Body of pancreas (tissue), 4 donors: ENCODE data around the gene KLHL7. TPM values are rescaled to one million over a fixed set of nuclear protein-coding genes. Genes with fewer than 3 reads are reported as not detected.

Experiments
- ATAC-seq: fragments of 150-250 bp; one replicate; pipeline ENCODE4 v1.9.1; 2016
- DNase-seq, 4 donors: peaks; one replicate each; pipeline ENCODE4 v3.0.0-alpha.2; 2019
- H3K27ac ChIP-seq, 4 donors: fragments of 200-600 bp; sonication (generic); 1 replicate in 3 of 4; 2 replicates in 1 of 4; pipeline versions ENCODE4 v1.5.1 to v1.6.1; 2016 to 2019; ENCODE audit warnings: mild to moderate bottlenecking in 1 of 4, mixed read lengths in 1 of 4, moderate library complexity in 1 of 4
- H3K27me3 ChIP-seq, 2 donors: fragments of 200-600 bp; sonication (generic); one replicate each; pipeline ENCODE4 v1.6.0; 2016; ENCODE audit warnings: mild to moderate bottlenecking in 1 of 2
- H3K36me3 ChIP-seq, 2 donors: fragments of 200-600 bp; sonication (generic); replicated peaks in 1 of 2; 2 replicates each; pipeline ENCODE4 v1.5.1; 2016; ENCODE audit warnings: low read depth in 2 of 2; ENCODE audit not compliant: insufficient read depth in 1 of 2
- H3K4me1 ChIP-seq: fragments of 200-600 bp; sonication (generic); one replicate; pipeline ENCODE4 v1.6.0; 2016
- H3K4me3 ChIP-seq, 2 donors: fragments of 200-600 bp; sonication (generic); 1 replicate in 1 of 2; 2 replicates in 1 of 2; pipeline ENCODE4 v1.5.1; 2016 to 2019
- H3K9me3 ChIP-seq, 3 donors: fragments of 200-600 bp; sonication (generic); 1 replicate in 2 of 3; 2 replicates in 1 of 3; pipeline ENCODE4 v1.5.1; 2016
- CTCF ChIP-seq, 7 experiments: fragments of 450-650 bp in 4 of 7; fragments of 200-600 bp in 3 of 7; sonication (generic) in 3 of 7; IDR thresholded peaks; one replicate each; pipeline ENCODE4 v1.5.1; 2016 to 2019; ENCODE audit warnings: antibody characterized with exemption in 7 of 7
- POLR2A ChIP-seq, 3 donors: fragments of 450-650 bp; IDR thresholded peaks; one replicate each; pipeline ENCODE4 v1.6.1; 2016; ENCODE audit warnings: antibody characterized with exemption in 3 of 3, mild to moderate bottlenecking in 2 of 3
- WGBS, 2 donors: methylation state at CpG; one replicate each; pipeline ENCODE4 v1.1.5; 2017; 5-methylcytosine and 5-hydroxymethylcytosine counted together
- intact Hi-C: fragments of 100-400 bp; cut with DNase I; formaldehyde crosslinking; loops from one replicate; pipeline ENCODE4 v1.15.1; 2023
- total RNA-seq, 2 donors: library from RNA; depleted of rRNA; stranded (reverse); fragments of >200 nt; gene quantifications; one replicate each; pipeline ENCODE4 v1.1.0, GENCODE V29; 2016

Gene KLHL7
- total RNA-seq, 2 donors from 2014 or later: 18.2 to 65.3 TPM

- Histone ChIP-seq H3K4me1 (peaks cover 34% of the 10 kb centered on the region), H3K27me3 (no peaks in the 10 kb centered on the region), H3K9me3 (no peaks in the 10 kb centered on the region), H3K4me3 (peak overlapping the region in 1 of 2 donors; percentile 94), H3K36me3 (no peaks in the 10 kb centered on the region), H3K27ac (peak overlapping the region in 3 of 4 donors; percentile 90 to 97 (median 95))
- DNase-seq (no peak), ATAC-seq (no peak)
- TF ChIP-seq POLR2A (IDR thresholded peaks at IDR 0.05) (no peak), CTCF (IDR thresholded peaks at IDR 0.05) (no peak)
- intact Hi-C loops: no loop called here
- WGBS, 2 donors: 12 to 15% methylated on average over 9 of the region's 9 CpGs
Measured at GRCh38 chr7:23106823-23107663, 1.5 kb downstream of the KLHL7 start.

GRCh38 chr7:23107781-23108180 is 2.2 kb downstream of the KLHL7 start:
- no peak for ATAC-seq

GRCh38 chr7:23108995-23109394 is 3.4 kb downstream of the KLHL7 start:
- H3K36me3 ChIP-seq: no peaks in the 10 kb centered on the region
- ATAC-seq (no peak), DNase-seq (no peak)
- H3K9me3 ChIP-seq: no peaks in the 10 kb centered on the region
- H3K4me3 ChIP-seq: no peak overlapping the region
- H3K27me3 ChIP-seq: no peaks in the 10 kb centered on the region
- H3K27ac ChIP-seq: no peak overlapping the region
- H3K4me1 ChIP-seq: peaks cover 34% of the 10 kb centered on the region
- intact Hi-C loops: no loop called here
- WGBS, 2 donors: 89% methylated on average over 4 of the region's 4 CpGs
- no peak for TF ChIP-seq POLR2A (IDR thresholded peaks at IDR 0.05)
- TF ChIP-seq CTCF (IDR thresholded peaks at IDR 0.05): no peak

More at GRCh38 chr7:23107781-23108180, 2.2 kb downstream of the KLHL7 start:
- no peak overlapping the region for H3K4me3 ChIP-seq
- H3K36me3 ChIP-seq: no peaks in the 10 kb centered on the region
- DNase-seq: no peak
- intact Hi-C loops: no loop called here
- H3K9me3 ChIP-seq: no peaks in the 10 kb centered on the region
- no peak for TF ChIP-seq CTCF (IDR thresholded peaks at IDR 0.05)
- no peak for TF ChIP-seq POLR2A (IDR thresholded peaks at IDR 0.05)
- H3K4me1 ChIP-seq: peaks cover 34% of the 10 kb centered on the region
- H3K27ac ChIP-seq: no peak overlapping the region
- 24 to 29% methylated on average over 2 of the region's 2 CpGs for WGBS, 2 donors
- no peaks in the 10 kb centered on the region for H3K27me3 ChIP-seq

- DNase-seq (no peak), ATAC-seq (no peak)
- Histone ChIP-seq H3K27me3 (no peaks in the 10 kb centered on the region), H3K4me3 (no peak overlapping the region), H3K27ac (no peak overlapping the region), H3K9me3 (no peaks in the 10 kb centered on the region), H3K36me3 (no peaks in the 10 kb centered on the region), H3K4me1 (peaks cover 34% of the 10 kb centered on the region)
- WGBS, 2 donors: 78 to 81% methylated on average over 1 of the region's 1 CpG
- intact Hi-C loops: no loop called here
- no peak for TF ChIP-seq POLR2A (IDR thresholded peaks at IDR 0.05)
- TF ChIP-seq CTCF (IDR thresholded peaks at IDR 0.05): no peak
Measured at GRCh38 chr7:23109470-23109869, 3.9 kb downstream of the KLHL7 start.

- no peaks in the 10 kb centered on the region for H3K27me3 ChIP-seq
- no peak overlapping the region for H3K4me3 ChIP-seq
- intact Hi-C loops: no loop called here
- no peak overlapping the region for H3K27ac ChIP-seq
- TF ChIP-seq POLR2A (IDR thresholded peaks at IDR 0.05): no peak
- TF ChIP-seq CTCF (IDR thresholded peaks at IDR 0.05): no peak
- ATAC-seq (no peak), DNase-seq (no peak)
- 85 to 87% methylated on average over 3 of the region's 3 CpGs for WGBS, 2 donors
- no peaks in the 10 kb centered on the region for H3K9me3 ChIP-seq
- H3K4me1 ChIP-seq: peaks cover 4% of the 10 kb centered on the region
- no peaks in the 10 kb centered on the region for H3K36me3 ChIP-seq
Measured at GRCh38 chr7:23114896-23115295, 9.3 kb downstream of the KLHL7 start.
